Omental fat pad (tissue), 4 donors: Measurements from ENCODE around the gene SARDH. TPM values are rescaled to one million over a fixed set of nuclear protein-coding genes. Genes with fewer than 3 reads are reported as not detected.

Experiments
- ATAC-seq: fragments of 150-250 bp; one replicate; pipeline ENCODE4 v1.9.1; 2016; ENCODE audit warnings: mild to moderate bottlenecking, moderate library complexity; ENCODE audit not compliant: low FRiP score
- DNase-seq: peaks from one replicate; pipeline ENCODE4 v3.0.0-alpha.2; 2019; ENCODE audit warnings: low spot score
- CTCF ChIP-seq, 3 donors: fragments of 450-650 bp; IDR thresholded peaks; one replicate each; pipeline ENCODE4 v1.5.1; 2016 to 2017; ENCODE audit warnings: antibody characterized with exemption in 3 of 3, mild to moderate bottlenecking in 3 of 3, moderate library complexity in 2 of 3
- total RNA-seq, 4 donors: library from RNA; depleted of rRNA; stranded (reverse); fragments of >200 nt; gene quantifications; one replicate each; pipeline ENCODE4 v1.1.0, GENCODE V29; 2016

The SARDH gene
- total RNA-seq, 4 donors from 2014 or later: 0.56 to 6.9 (median 1.8) TPM

GRCh38 chr9:133731876-133732638, 6.1 kb downstream of the SARDH start:
- ATAC-seq (no peak), DNase-seq (peak; percentile 6)
- TF ChIP-seq CTCF (IDR thresholded peaks at IDR 0.05): no peak

- ATAC-seq (no peak), DNase-seq (peak; percentile 20)
- TF ChIP-seq CTCF (IDR thresholded peaks at IDR 0.05): no peak
Measured at GRCh38 chr9:133730994-133731715, 7.0 kb downstream of the SARDH start.

GRCh38 chr9:133729617-133730281, 8.4 kb downstream of the SARDH start:
- DNase-seq (peak; percentile 6), ATAC-seq (no peak)
- no peak for TF ChIP-seq CTCF (IDR thresholded peaks at IDR 0.05)

- TF ChIP-seq CTCF (IDR thresholded peaks at IDR 0.05): no peak
- ATAC-seq (no peak), DNase-seq (peak; percentile 6)
Measured at GRCh38 chr9:133728856-133729616, 9.1 kb downstream of the SARDH start.

- no peak for ATAC-seq
- DNase-seq: peak; percentile 20
- TF ChIP-seq CTCF (IDR thresholded peaks at IDR 0.05): no peak
Measured at GRCh38 chr9:133727876-133728441, 10.2 kb downstream of the SARDH start.

- ATAC-seq (no peak), DNase-seq (peak; percentile 1)
- TF ChIP-seq CTCF (IDR thresholded peaks at IDR 0.05): no peak
Measured at GRCh38 chr9:133727277-133727875, 10.8 kb downstream of the SARDH start.
